Skeletal muscle cell (primary cell): Measurements from ENCODE around the gene PCNX3.

Source experiments
- DNase-seq: peaks from one replicate; pipeline ENCODE4 v3.0.0-alpha.2; 2010; ENCODE audit warnings: low read depth
- H3K4me3 ChIP-seq: 2 replicates; pipeline ENCODE4 v1.5.1; 2011; ENCODE audit warnings: low read depth, mild to moderate bottlenecking, control low read depth, low read length, moderate library complexity

Gene PCNX3

GRCh38 chr11:65615229-65615949 lies at the start of gene PCNX3:
TSS of gene PCNX3 (plus strand) at chr11:65615776. CDS start at chr11:65616312, 536 bp downstream.
- DNase-seq, result peak; percentile 99
- H3K4me3 ChIP-seq, result peak within 1 kb of the TSS; percentile 83

- peak overlapping the region; percentile 96 for H3K4me3 ChIP-seq
- no peak for DNase-seq
Observed at GRCh38 chr11:65569164-65569972, 46.2 kb upstream of the PCNX3 start.

GRCh38 chr11:65569973-65570918 lies 45.3 kb upstream of the PCNX3 start, which contains the start of gene ZNRD2:
TSS of gene ZNRD2 (plus strand) at chr11:65570477. CDS start at chr11:65570492, 15 bp downstream.
- DNase-seq, result peak; percentile 92
- H3K4me3 ChIP-seq, result peak within 1 kb of the TSS; percentile 96

- DNase-seq, result no peak
- peak overlapping the region; percentile 96 for H3K4me3 ChIP-seq
Observed at GRCh38 chr11:65571420-65571819, 44.2 kb upstream of the PCNX3 start.

GRCh38 chr11:65571940-65572339 lies 43.6 kb upstream of the PCNX3 start:
- DNase-seq, result no peak
- peak overlapping the region; percentile 96 for H3K4me3 ChIP-seq

GRCh38 chr11:65572356-65573051 lies 43.1 kb upstream of the PCNX3 start, which contains the start of gene FAM89B:
TSS of gene FAM89B (plus strand) at chr11:65572538. CDS start at chr11:65572670, 132 bp downstream.
- peak within 1 kb of the TSS; percentile 96 for H3K4me3 ChIP-seq
- DNase-seq, result no peak

- peak overlapping the region; percentile 96 for H3K4me3 ChIP-seq
- no peak for DNase-seq
Observed at GRCh38 chr11:65573391-65574079, 42.0 kb upstream of the PCNX3 start.

- H3K4me3 ChIP-seq, result peak overlapping the region; percentile 96
- DNase-seq, result peak; percentile 84
Observed at GRCh38 chr11:65574109-65574810, 41.3 kb upstream of the PCNX3 start.

- H3K4me3 ChIP-seq, result peak overlapping the region; percentile 54
- no peak for DNase-seq
Observed at GRCh38 chr11:65574811-65575567, 40.6 kb upstream of the PCNX3 start.

GRCh38 chr11:65575568-65576231 lies 39.9 kb upstream of the PCNX3 start, which contains the start of gene EHBP1L1:
TSS of gene EHBP1L1 (plus strand) at chr11:65576053. CDS start at chr11:65576303, 250 bp downstream.
- peak within 1 kb of the TSS; percentile 54 for H3K4me3 ChIP-seq
- DNase-seq, result no peak

- peak overlapping the region; percentile 54 for H3K4me3 ChIP-seq
- no peak for DNase-seq
Observed at GRCh38 chr11:65576232-65576866, 39.2 kb upstream of the PCNX3 start.

GRCh38 chr11:65576867-65577755 lies 38.5 kb upstream of the PCNX3 start:
- peak overlapping the region; percentile 54 for H3K4me3 ChIP-seq
- DNase-seq, result no peak

- DNase-seq, result no peak
- peak overlapping the region; percentile 54 for H3K4me3 ChIP-seq
Observed at GRCh38 chr11:65577756-65578109, 37.8 kb upstream of the PCNX3 start.

GRCh38 chr11:65578134-65578533 lies 37.4 kb upstream of the PCNX3 start:
- H3K4me3 ChIP-seq, result no peak overlapping the region
- DNase-seq, result no peak

GRCh38 chr11:65578667-65579066 lies 36.9 kb upstream of the PCNX3 start:
- no peak overlapping the region for H3K4me3 ChIP-seq
- no peak for DNase-seq
